WTC11 (cell line): Measurements from ENCODE around the gene LINC01488. TPM values are rescaled to one million over a fixed set of nuclear protein-coding genes. Genes with fewer than 3 reads are reported as not detected.

Experiments used
- ATAC-seq: fragments of 200-7000 bp; cut with Tn5 transposase; 2 replicates; pipeline ENCODE4 v1.10.0; 2021; ENCODE audit warnings: mild to moderate bottlenecking, moderate library complexity
- CTCF ChIA-PET: fragments of 300-600 bp; sonication (Branson Sonifier 250); formaldehyde crosslinking; loops from one replicate; lab custom pipeline; 2021; ENCODE audit warnings: antibody characterized with exemption; lab: Charles Lee
- POLR2A ChIA-PET: fragments of 350-600 bp; sonication (Branson Sonifier 250); formaldehyde crosslinking; loops from one replicate; lab custom pipeline; 2021; ENCODE audit warnings: antibody characterized with exemption; lab: Charles Lee
- DNase-seq: peaks from one replicate; pipeline ENCODE4 v3.0.0; 2021; ENCODE audit warnings: low spot score
- H3K27ac Mint-ChIP-seq: 2 replicates; pipeline ENCODE4 v1.8.0; 2021; ENCODE audit warnings: mixed read lengths
- H3K27me3 Mint-ChIP-seq: 2 replicates; pipeline ENCODE4 v1.8.0; 2021; ENCODE audit warnings: low read depth, mild to moderate bottlenecking, moderate library complexity, mixed read lengths
- H3K36me3 Mint-ChIP-seq: 2 replicates; pipeline ENCODE4 v1.8.0; 2021; ENCODE audit warnings: mixed read lengths
- H3K4me1 Mint-ChIP-seq: 2 replicates; pipeline ENCODE4 v1.8.0; 2022; ENCODE audit warnings: mixed read lengths
- H3K4me3 Mint-ChIP-seq: 2 replicates; pipeline ENCODE4 v1.8.0; 2021; ENCODE audit warnings: mild to moderate bottlenecking, moderate library complexity, mixed read lengths
- H3K9me3 Mint-ChIP-seq: 2 replicates; pipeline ENCODE4 v1.8.0; 2021; ENCODE audit warnings: mixed read lengths
- ATF1 ChIP-seq: sonication (generic); formaldehyde crosslinking; IDR thresholded peaks from 2 replicates; pipeline ENCODE4 v1.8.1; 2023; ENCODE audit warnings: mild to moderate bottlenecking, moderate library complexity, missing genetic modification reagents
- ATF2 ChIP-seq: sonication (generic); formaldehyde crosslinking; IDR thresholded peaks from 2 replicates; pipeline ENCODE4 v1.8.1; 2022; ENCODE audit warnings: low read depth, missing genetic modification reagents, borderline replicate concordance
- ATF6 ChIP-seq: sonication (generic); formaldehyde crosslinking; IDR thresholded peaks from 2 replicates; pipeline ENCODE4 v1.8.1; 2023; ENCODE audit warnings: mild to moderate bottlenecking, missing genetic modification reagents
- E2F1 ChIP-seq: sonication (generic); formaldehyde crosslinking; IDR thresholded peaks from 2 replicates; pipeline ENCODE4 v1.8.0; 2022; ENCODE audit warnings: mild to moderate bottlenecking, missing genetic modification reagents
- ETV6 ChIP-seq: sonication (generic); formaldehyde crosslinking; IDR thresholded peaks from 2 replicates; pipeline ENCODE4 v1.8.1; 2022; ENCODE audit warnings: mild to moderate bottlenecking, missing genetic modification reagents
- FOXP1 ChIP-seq: sonication (generic); formaldehyde crosslinking; IDR thresholded peaks from 2 replicates; pipeline ENCODE4 v1.8.0; 2022; ENCODE audit warnings: missing genetic modification reagents, mild to moderate bottlenecking, moderate library complexity, borderline replicate concordance
- GRHL2 ChIP-seq: fragments of 250-450 bp; sonication (Bioruptor Pico); IDR thresholded peaks from 2 replicates; pipeline ENCODE4 v1.8.0; 2022; ENCODE audit warnings: mild to moderate bottlenecking, moderate library complexity; ENCODE audit not compliant: insufficient replicate concordance, severe bottlenecking
- GTF2I ChIP-seq: fragments of 250-450 bp; sonication (Bioruptor Pico); conservative IDR thresholded peaks from 2 replicates; pipeline ENCODE4 v1.4.0; 2021; ENCODE audit warnings: mild to moderate bottlenecking
- HMGA2 ChIP-seq: fragments of 250-450 bp; sonication (Bioruptor Pico); IDR thresholded peaks from 2 replicates; pipeline ENCODE4 v1.4.0; 2021; ENCODE audit warnings: mild to moderate bottlenecking, moderate library complexity
- KAT7 ChIP-seq: sonication (generic); formaldehyde crosslinking; IDR thresholded peaks from 2 replicates; pipeline ENCODE4 v1.8.1; 2023; ENCODE audit warnings: missing genetic modification reagents, mild to moderate bottlenecking, borderline replicate concordance
- MXD4 ChIP-seq: fragments of 250-450 bp; sonication (Bioruptor Pico); IDR thresholded peaks from 2 replicates; pipeline ENCODE4 v1.8.0; 2021; ENCODE audit warnings: mild to moderate bottlenecking, moderate library complexity, borderline replicate concordance
- MYBL2 ChIP-seq: sonication (generic); formaldehyde crosslinking; IDR thresholded peaks from 2 replicates; pipeline ENCODE4 v1.8.1; 2023; ENCODE audit warnings: mild to moderate bottlenecking, moderate library complexity, missing genetic modification reagents
- NFATC4 ChIP-seq: fragments of 250-450 bp; sonication (Bioruptor Pico); IDR thresholded peaks from 2 replicates; pipeline ENCODE4 v1.9.0; 2021; ENCODE audit warnings: mild to moderate bottlenecking
- NFYB ChIP-seq: sonication (generic); formaldehyde crosslinking; conservative IDR thresholded peaks from 2 replicates; pipeline ENCODE4 v1.8.0; 2022; ENCODE audit warnings: low read depth, missing genetic modification reagents
- PREB ChIP-seq: sonication (generic); formaldehyde crosslinking; IDR thresholded peaks from 2 replicates; pipeline ENCODE4 v1.8.1; 2022; ENCODE audit warnings: mild to moderate bottlenecking, missing genetic modification reagents, moderate library complexity, borderline replicate concordance
- SMAD3 ChIP-seq: sonication (generic); formaldehyde crosslinking; IDR thresholded peaks from 2 replicates; pipeline ENCODE4 v1.8.0; 2022; ENCODE audit warnings: missing genetic modification reagents, mild to moderate bottlenecking, borderline replicate concordance
- TP53 ChIP-seq: sonication (generic); formaldehyde crosslinking; IDR thresholded peaks from 2 replicates; pipeline ENCODE4 v1.8.1; 2023; ENCODE audit warnings: mild to moderate bottlenecking, missing genetic modification reagents
- ZNF219 ChIP-seq: sonication (generic); formaldehyde crosslinking; IDR thresholded peaks from 2 replicates; pipeline ENCODE4 v1.8.0; 2023; ENCODE audit warnings: missing genetic modification reagents, mild to moderate bottlenecking, borderline replicate concordance
- ZNF671 ChIP-seq: fragments of 250-450 bp; sonication (Bioruptor Pico); IDR thresholded peaks from 2 replicates; pipeline ENCODE4 v1.8.0; 2021; ENCODE audit warnings: mild to moderate bottlenecking
- total RNA-seq: library from RNA; stranded (reverse); gene quantifications from 3 replicates; pipeline ENCODE4 v1.2.3, GENCODE V29; 2021

LINC01488 gene
- total RNA-seq, 1 experiment from 2014 or later = not detected

GRCh38 chr11:69515271-69516245, 34.1 kb downstream of the LINC01488 start (continued):
- TF ChIP-seq ATF2 (CRISPR knock-in tag) (no peak), MXD4 (no peak), ZNF219 (CRISPR knock-in tag) (no peak), GTF2I (no peak), ATF6 (CRISPR knock-in tag) (no peak), E2F1 (CRISPR knock-in tag) (no peak), GRHL2 (no peak), NFATC4 (CRISPR knock-in tag) (no peak)

- Mint-ChIP-seq H3K36me3 (peaks cover 34% of the 10 kb centered on the region), H3K27me3 (peaks cover 20% of the 10 kb centered on the region), H3K4me3 (no peak overlapping the region), H3K4me1 (peaks cover 22% of the 10 kb centered on the region), H3K27ac (no peak overlapping the region), H3K9me3 (peaks cover 40% of the 10 kb centered on the region)
- ATAC-seq = no peak
- POLR2A ChIA-PET = no interaction called here
- TF ChIP-seq FOXP1 = no peak
- no peak for TF ChIP-seq ETV6 (CRISPR knock-in tag)
- TF ChIP-seq ATF1 (CRISPR knock-in tag) = no peak
- TF ChIP-seq NFATC4 (CRISPR knock-in tag) = no peak
- TF ChIP-seq MYBL2 = no peak
- no peak for TF ChIP-seq NFYB (CRISPR knock-in tag)
- TF ChIP-seq SMAD3 = no peak
- no peak for TF ChIP-seq MXD4
- TF ChIP-seq HMGA2 = no peak
- TF ChIP-seq ZNF671 (CRISPR knock-in tag) = no peak
- no peak for TF ChIP-seq PREB (CRISPR knock-in tag)
- TF ChIP-seq KAT7 (CRISPR knock-in tag) = no peak
- TF ChIP-seq TP53 (CRISPR knock-in tag) = no peak
- TF ChIP-seq, all 79 proteins: peak for 0
- CTCF ChIA-PET = interaction anchor here (1.1 kb wide), 1 partner anchor 385 kb away, joined by 3 read pairs; no protein-coding TSS in a partner anchor
- no peak for DNase-seq
Measured at GRCh38 chr11:69516526-69516925, 35.1 kb downstream of the LINC01488 start.
